HepG2 (cell line): ENCODE data around the gene ZNF865. TPM values are rescaled to one million over a fixed set of nuclear protein-coding genes. Genes with fewer than 3 reads are reported as not detected.

ENCODE experiments used
- ATAC-seq: fragments of 200-7000 bp; cut with Tn5 transposase; 3 replicates; pipeline ENCODE4 v1.9.1; 2020; ENCODE audit warnings: mild to moderate bottlenecking, moderate library complexity
- Bru-seq: library from RNA; stranded (reverse); fragments of 400-500 nt; gene quantifications from one replicate; lab custom pipeline; 2021; lab: Mats Ljungman, UMichigan
- BruChase-seq, 2 experiments: library from RNA; stranded (reverse); fragments of 400-500 nt; gene quantifications; one replicate each; lab custom pipeline; 2021; lab: Mats Ljungman, UMichigan
- BruUV-seq: library from RNA; stranded (reverse); fragments of 400-500 nt; replicated peaks from 2 replicates; lab custom pipeline; 2021; lab: Mats Ljungman, UMichigan
- CTCF ChIA-PET: fragments of 300-600 bp; formaldehyde crosslinking; extraction: SDS; loops from one replicate; lab custom pipeline; 2021; ENCODE audit warnings: low total read pairs, inconsistent platforms, low intra/inter-chr PET ratio; lab: Yijun Ruan, JAX
- POLR2A ChIA-PET: fragments of 350-600 bp; sonication (Branson Sonifier 250); formaldehyde crosslinking; loops from one replicate; lab custom pipeline; 2020; ENCODE audit warnings: antibody characterized with exemption, inconsistent platforms; lab: Yijun Ruan, JAX
- DNase-seq: peaks from one replicate; pipeline ENCODE4 v3.0.0-alpha.2; 2015; ENCODE audit warnings: low spot score
- FAIRE-seq: peaks from 3 replicates; lab custom pipeline; 2011; peaks lifted over from hg19 to GRCh38; lab: Jason Lieb, UNC
- H2AFZ ChIP-seq: one replicate; pipeline ENCODE4 v1.6.1; 2011; ENCODE audit warnings: low read length, inconsistent platforms
- H3K27ac ChIP-seq: fragments of 300-600 bp; 3 replicates; pipeline ENCODE4 v1.8.0; 2011; ENCODE audit warnings: mixed run types, mild to moderate bottlenecking, mixed read lengths, low read length, inconsistent platforms; ENCODE audit not compliant: insufficient read depth; ENCODE audit errors: extremely low read length
- H3K27me3 ChIP-seq, 2 experiments: fragments of 200-600 bp in 1 of 2; 2 replicates in 1 of 2; 3 replicates in 1 of 2; pipeline versions ENCODE4 v1.6.0 to v1.8.0; 2011; ENCODE audit warnings: low read length in 2 of 2, mild to moderate bottlenecking in 2 of 2, moderate library complexity in 2 of 2, inconsistent platforms in 1 of 2; ENCODE audit not compliant: insufficient read depth in 2 of 2, control insufficient read depth in 1 of 2
- H3K36me3 ChIP-seq, 2 experiments: fragments of 200-600 bp in 1 of 2; replicated peaks in 1 of 2; 2 replicates in 1 of 2; 3 replicates in 1 of 2; pipeline versions ENCODE4 v1.5.1 to v1.8.0; 2011; ENCODE audit warnings: low read length in 2 of 2, inconsistent platforms in 1 of 2; ENCODE audit not compliant: insufficient read depth in 2 of 2, control insufficient read depth in 1 of 2
- H3K4me1 ChIP-seq: 2 replicates; pipeline ENCODE4 v1.5.1; 2012; ENCODE audit warnings: low read length, inconsistent platforms; ENCODE audit not compliant: insufficient read depth
- H3K4me2 ChIP-seq: 2 replicates; pipeline ENCODE4 v1.6.0; 2011; ENCODE audit warnings: low read depth, low read length, inconsistent platforms
- H3K4me3 ChIP-seq, 3 experiments: fragments of 200-600 bp in 1 of 3; sonication (generic), shearing (Covaris generic) in 1 of 3; replicated peaks in 1 of 3; 2 replicates each; pipeline ENCODE4 v1.5.1; 2011 to 2016; ENCODE audit warnings: low read length in 3 of 3, inconsistent platforms in 2 of 3, low read depth in 2 of 3, mild to moderate bottlenecking in 2 of 3, control low read depth in 1 of 3, mixed read lengths in 1 of 3; ENCODE audit not compliant: insufficient read depth in 1 of 3
- H3K79me2 ChIP-seq: one replicate; pipeline ENCODE4 v1.6.1; 2011; ENCODE audit warnings: low read length, inconsistent platforms; ENCODE audit not compliant: insufficient read depth
- H3K9ac ChIP-seq: 2 replicates; pipeline ENCODE4 v1.6.0; 2011; ENCODE audit warnings: mild to moderate bottlenecking, low read depth, low read length, inconsistent platforms; ENCODE audit not compliant: insufficient read depth
- H3K9me3 ChIP-seq: 2 replicates; pipeline ENCODE4 v1.5.1; 2012; ENCODE audit warnings: mild to moderate bottlenecking, low read length
- H4K20me1 ChIP-seq: 2 replicates; pipeline ENCODE4 v1.6.0; 2011; ENCODE audit warnings: inconsistent platforms, mild to moderate bottlenecking, low read length, moderate library complexity; ENCODE audit not compliant: insufficient read depth
- THAP11 ChIP-seq: IDR thresholded peaks from 2 replicates; pipeline ENCODE4 v1.6.1; 2016; ENCODE audit warnings: missing biosample characterization, missing genetic modification reagents
- ZKSCAN8 ChIP-seq: IDR thresholded peaks from 2 replicates; pipeline ENCODE4 v1.6.1; 2016; ENCODE audit warnings: borderline replicate concordance, missing genetic modification reagents, missing compliant biosample characterization
- ZNF710 ChIP-seq: sonication (generic); formaldehyde crosslinking; IDR thresholded peaks from 2 replicates; pipeline ENCODE4 v1.5.0; 2020; ENCODE audit warnings: mild to moderate bottlenecking, missing genetic modification reagents, borderline replicate concordance
- WGBS: methylation state at CpG from one replicate; pipeline ENCODE4 v1.1.6; 2017; ENCODE audit warnings: low lambda C conversion rate; 5-methylcytosine and 5-hydroxymethylcytosine counted together
- in situ Hi-C: cut with HindIII; loops from 2 replicates; pipeline ENCODE4 v1.10.0; 2017; ENCODE audit warnings: low pct_unique_long_range_greater_than_20kb; ENCODE audit not compliant: extremely low pct_ligation_motif_present
- intact Hi-C: fragments of 100-400 bp; cut with micrococcal nuclease; formaldehyde crosslinking; loops from one replicate; pipeline ENCODE4 v1.10.0; 2022; ENCODE audit not compliant: unreplicated experiment
- long read RNA-seq, 2 experiments: library from RNA in 1 of 2; library from polyadenylated mRNA in 1 of 2; stranded (forward) in 1 of 2; unstranded in 1 of 2; transcript quantifications; one replicate each; pipeline ENCODE4 v2.0.0, GENCODE V29; 2019 to 2022
- polyA minus RNA-seq, 3 experiments: library from RNA; depleted of rRNA, polyadenylated mRNA; stranded (reverse); fragments of >200 nt; gene quantifications; 2 replicates each; pipeline ENCODE4 v1.2.3, GENCODE V29; 2011; ENCODE audit warnings: low replicate concordance in 1 of 3
- polyA plus RNA-seq, 8 experiments: library from polyadenylated mRNA; depleted of rRNA in 3 of 8; stranded (reverse) in 7 of 8; unstranded in 1 of 8; fragments of >200 nt; fragmentation: Illumina TruSeq in 4 of 8; extraction: Trizol in 4 of 8; gene quantifications; 2 replicates each; pipeline versions ENCODE4 v1.2.1 to v1.2.3, GENCODE V29; 2011 to 2016; ENCODE audit warnings: low read depth in 4 of 8, missing spikeins in 1 of 8, mixed read lengths in 1 of 8; ENCODE audit not compliant: insufficient read depth in 1 of 8
- total RNA-seq, 5 experiments: library from RNA; depleted of rRNA; stranded (reverse); fragments of >200 nt; fragmentation: Illumina TruSeq; extraction: Trizol; gene quantifications; 2 replicates each; pipeline ENCODE4 v1.2.3, GENCODE V29; 2016; ENCODE audit warnings: low read depth in 1 of 5
- TF ChIP-seq, protein P1 (sequence below): sonication (generic); formaldehyde crosslinking; IDR thresholded peaks from 2 replicates; pipeline ENCODE4 v1.8.0; 2022; ENCODE audit warnings: mild to moderate bottlenecking, missing genetic modification reagents
- TF ChIP-seq, protein P2 (sequence below): sonication (generic); formaldehyde crosslinking; IDR thresholded peaks from 2 replicates; pipeline ENCODE4 v1.5.1; 2020; ENCODE audit warnings: mild to moderate bottlenecking, missing genetic modification reagents, borderline replicate concordance

ZNF865 gene
- total RNA-seq (2016; rRNA removed; fragmentation: Illumina TruSeq; extraction: Trizol), result 0.93 and 1.0 TPM in 2 replicates
- total RNA-seq (2016; cell fraction: cytosol; rRNA removed; fragmentation: Illumina TruSeq; extraction: Trizol; ENCODE audit: low read depth), result 0.26 and 0.30 TPM in 2 replicates
- 0.83 and 0.93 TPM in 2 replicates for total RNA-seq (2016; cell fraction: insoluble cytoplasmic fraction; rRNA removed; fragmentation: Illumina TruSeq; extraction: Trizol)
- total RNA-seq (2016; cell fraction: membrane; rRNA removed; fragmentation: Illumina TruSeq; extraction: Trizol), result 1.1 and 1.3 TPM in 2 replicates
- total RNA-seq (2016; cell fraction: nucleus; rRNA removed; fragmentation: Illumina TruSeq; extraction: Trizol), result 0.97 and 1.1 TPM in 2 replicates
- 1.0 and 1.5 TPM in 2 replicates for polyA plus RNA-seq (2011; rRNA removed)
- polyA plus RNA-seq (2011; cell fraction: cytosol; rRNA removed), result 1.2 and 1.9 TPM in 2 replicates
- 3.2 and 3.9 TPM in 2 replicates for polyA plus RNA-seq (2011; cell fraction: nucleus; rRNA removed)
- polyA plus RNA-seq (2012), result 1.9 and 2.1 TPM in 2 replicates
- polyA plus RNA-seq (2016; cell fraction: cytosol; fragmentation: Illumina TruSeq; extraction: Trizol; ENCODE audit: low read depth), result 0.71 and 0.81 TPM in 2 replicates
- polyA plus RNA-seq (2016; cell fraction: insoluble cytoplasmic fraction; fragmentation: Illumina TruSeq; extraction: Trizol; ENCODE audit: low read depth), result 3.6 and 4.1 TPM in 2 replicates
- 2.4 and 2.8 TPM in 2 replicates for polyA plus RNA-seq (2016; cell fraction: membrane; fragmentation: Illumina TruSeq; extraction: Trizol; ENCODE audit: low read depth)
- polyA plus RNA-seq (2016; cell fraction: nucleus; fragmentation: Illumina TruSeq; extraction: Trizol; ENCODE audit: insufficient read depth, low read depth), result 6.6 and 6.7 TPM in 2 replicates
- 2.5 and 2.6 TPM in 2 replicates for polyA minus RNA-seq (2011; rRNA and poly(A)+ RNA removed; ENCODE audit: low replicate concordance)
- polyA minus RNA-seq (2011; cell fraction: cytosol; rRNA and poly(A)+ RNA removed), result 2.0 and 2.2 TPM in 2 replicates
- polyA minus RNA-seq (2011; cell fraction: nucleus; rRNA and poly(A)+ RNA removed), result 0.62 and 0.90 TPM in 2 replicates
- Bru-seq, nascent RNA, result percentile 63 among the genes with signal in this experiment
- percentile 66 among the genes with signal in this experiment for BruChase-seq, experiment 1, labeled RNA remaining after a 6-hour chase
- BruChase-seq, experiment 2, labeled RNA remaining after a 2-hour chase, result percentile 66 among the genes with signal in this experiment
- long read RNA-seq, experiment 1, partial matches to known transcripts, result 0 of 2 reads
- long read RNA-seq, experiment 1, other reads (novel, unspliced or antisense), result 2 of 2 reads
- long read RNA-seq, experiment 2, full-length matches to known transcripts, result 7 of 38 reads
- long read RNA-seq, experiment 2, partial matches to known transcripts, result 0 of 38 reads
- long read RNA-seq, experiment 2, other reads (novel, unspliced or antisense), result 31 of 38 reads

GRCh38 chr19:55605637-55606470 lies at the start of gene ZNF865:
Gene ZNF865, plus strand, starts transcription at chr19:55605647. Its CDS starts 7,972 bp downstream, at chr19:55613619.
- DNase-seq (peak; percentile 72), ATAC-seq (peak; percentile 69), FAIRE-seq (peak; percentile 76)
- peaks cover 48% of the 10 kb centered on the region for H3K4me1 ChIP-seq
- peak within 1 kb of the TSS; percentile 81 for H3K27ac ChIP-seq
- no peaks in the 10 kb centered on the region for H4K20me1 ChIP-seq
- WGBS, result 2% methylated on average over 16 of the region's 44 CpGs
- in situ Hi-C loops, result loop anchor here (5.0 kb wide), 1 partner anchor 89 kb away; no protein-coding TSS in a partner anchor
- H3K27me3 ChIP-seq, result no peaks in the 10 kb centered on the region; a peak in 1 of 5 replicates
- peak within 1 kb of the TSS; percentile 84 for H3K9ac ChIP-seq
- no peak within 1 kb of the TSS for H2AFZ ChIP-seq
- intact Hi-C loops, result loop anchor here (1.0 to 10.0 kb wide), 2 partner anchors 51 to 89 kb away; no protein-coding TSS in a partner anchor
- BruUV-seq, result no TSS peak
- H3K36me3 ChIP-seq, result peaks cover 0 to 2% of the 10 kb centered on the region in 2 experiments; a peak in 1 of 5 replicates
- ChIA-PET POLR2A (interaction anchor here (0.5 to 2.8 kb wide), 18 partner anchors 12 to 347 kb away, joined by 3 to 23 read pairs (median 5); partner anchors contain the start of genes ISOC2, PPP6R1, U2AF2 and ZNF628), CTCF (interaction anchor here (0.9 to 3.0 kb wide), 2 partner anchors 26 to 89 kb away, joined by 3 to 25 read pairs; no protein-coding TSS in a partner anchor)
- H3K4me2 ChIP-seq, result peak within 1 kb of the TSS; percentile 97
- peaks cover 15% of the 10 kb centered on the region for H3K79me2 ChIP-seq
- peak within 1 kb of the TSS; percentile 81 to 85 (median 84) for H3K4me3 ChIP-seq
- no peaks in the 10 kb centered on the region for H3K9me3 ChIP-seq
- TF ChIP-seq THAP11 (CRISPR knock-in tag), result no peak
- TF ChIP-seq, protein P1, sequence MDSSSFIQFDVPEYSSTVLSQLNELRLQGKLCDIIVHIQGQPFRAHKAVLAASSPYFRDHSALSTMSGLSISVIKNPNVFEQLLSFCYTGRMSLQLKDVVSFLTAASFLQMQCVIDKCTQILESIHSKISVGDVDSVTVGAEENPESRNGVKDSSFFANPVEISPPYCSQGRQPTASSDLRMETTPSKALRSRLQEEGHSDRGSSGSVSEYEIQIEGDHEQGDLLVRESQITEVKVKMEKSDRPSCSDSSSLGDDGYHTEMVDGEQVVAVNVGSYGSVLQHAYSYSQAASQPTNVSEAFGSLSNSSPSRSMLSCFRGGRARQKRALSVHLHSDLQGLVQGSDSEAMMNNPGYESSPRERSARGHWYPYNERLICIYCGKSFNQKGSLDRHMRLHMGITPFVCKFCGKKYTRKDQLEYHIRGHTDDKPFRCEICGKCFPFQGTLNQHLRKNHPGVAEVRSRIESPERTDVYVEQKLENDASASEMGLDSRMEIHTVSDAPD (CRISPR knock-in tag), result no peak
- TF ChIP-seq, protein P2, sequence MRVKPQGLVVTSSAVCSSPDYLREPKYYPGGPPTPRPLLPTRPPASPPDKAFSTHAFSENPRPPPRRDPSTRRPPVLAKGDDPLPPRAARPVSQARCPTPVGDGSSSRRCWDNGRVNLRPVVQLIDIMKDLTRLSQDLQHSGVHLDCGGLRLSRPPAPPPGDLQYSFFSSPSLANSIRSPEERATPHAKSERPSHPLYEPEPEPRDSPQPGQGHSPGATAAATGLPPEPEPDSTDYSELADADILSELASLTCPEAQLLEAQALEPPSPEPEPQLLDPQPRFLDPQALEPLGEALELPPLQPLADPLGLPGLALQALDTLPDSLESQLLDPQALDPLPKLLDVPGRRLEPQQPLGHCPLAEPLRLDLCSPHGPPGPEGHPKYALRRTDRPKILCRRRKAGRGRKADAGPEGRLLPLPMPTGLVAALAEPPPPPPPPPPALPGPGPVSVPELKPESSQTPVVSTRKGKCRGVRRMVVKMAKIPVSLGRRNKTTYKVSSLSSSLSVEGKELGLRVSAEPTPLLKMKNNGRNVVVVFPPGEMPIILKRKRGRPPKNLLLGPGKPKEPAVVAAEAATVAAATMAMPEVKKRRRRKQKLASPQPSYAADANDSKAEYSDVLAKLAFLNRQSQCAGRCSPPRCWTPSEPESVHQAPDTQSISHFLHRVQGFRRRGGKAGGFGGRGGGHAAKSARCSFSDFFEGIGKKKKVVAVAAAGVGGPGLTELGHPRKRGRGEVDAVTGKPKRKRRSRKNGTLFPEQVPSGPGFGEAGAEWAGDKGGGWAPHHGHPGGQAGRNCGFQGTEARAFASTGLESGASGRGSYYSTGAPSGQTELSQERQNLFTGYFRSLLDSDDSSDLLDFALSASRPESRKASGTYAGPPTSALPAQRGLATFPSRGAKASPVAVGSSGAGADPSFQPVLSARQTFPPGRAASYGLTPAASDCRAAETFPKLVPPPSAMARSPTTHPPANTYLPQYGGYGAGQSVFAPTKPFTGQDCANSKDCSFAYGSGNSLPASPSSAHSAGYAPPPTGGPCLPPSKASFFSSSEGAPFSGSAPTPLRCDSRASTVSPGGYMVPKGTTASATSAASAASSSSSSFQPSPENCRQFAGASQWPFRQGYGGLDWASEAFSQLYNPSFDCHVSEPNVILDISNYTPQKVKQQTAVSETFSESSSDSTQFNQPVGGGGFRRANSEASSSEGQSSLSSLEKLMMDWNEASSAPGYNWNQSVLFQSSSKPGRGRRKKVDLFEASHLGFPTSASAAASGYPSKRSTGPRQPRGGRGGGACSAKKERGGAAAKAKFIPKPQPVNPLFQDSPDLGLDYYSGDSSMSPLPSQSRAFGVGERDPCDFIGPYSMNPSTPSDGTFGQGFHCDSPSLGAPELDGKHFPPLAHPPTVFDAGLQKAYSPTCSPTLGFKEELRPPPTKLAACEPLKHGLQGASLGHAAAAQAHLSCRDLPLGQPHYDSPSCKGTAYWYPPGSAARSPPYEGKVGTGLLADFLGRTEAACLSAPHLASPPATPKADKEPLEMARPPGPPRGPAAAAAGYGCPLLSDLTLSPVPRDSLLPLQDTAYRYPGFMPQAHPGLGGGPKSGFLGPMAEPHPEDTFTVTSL (CRISPR knock-in tag), result no peak
- TF ChIP-seq ZNF710 (CRISPR knock-in tag), result no peak
- TF ChIP-seq ZKSCAN8 (CRISPR knock-in tag), result no peak
